H9 (cell line): ENCODE data around the gene ASH1L. TPM values are rescaled to one million over a fixed set of nuclear protein-coding genes. Genes with fewer than 3 reads are reported as not detected.

ENCODE experiments used
- DNase-seq: peaks from one replicate; pipeline ENCODE4 v3.0.0-alpha.2; 2017
- H2AFZ ChIP-seq: one replicate; pipeline ENCODE4 v1.6.1; 2013; ENCODE audit warnings: mild to moderate bottlenecking, low read length, control low read depth, moderate library complexity
- H2AK5ac ChIP-seq: 2 replicates; pipeline ENCODE4 v1.6.1; 2013; ENCODE audit warnings: low read length, control low read depth, mixed read lengths; ENCODE audit not compliant: insufficient read length
- H2BK120ac ChIP-seq: one replicate; pipeline ENCODE4 v1.6.1; 2013; ENCODE audit warnings: low read depth, mild to moderate bottlenecking, low read length, control low read depth, inconsistent platforms; ENCODE audit not compliant: poor library complexity, severe bottlenecking
- H2BK12ac ChIP-seq: 2 replicates; pipeline ENCODE4 v1.6.1; 2013; ENCODE audit warnings: low read length, control low read depth, mixed read lengths, low read depth; ENCODE audit not compliant: insufficient read length
- H2BK15ac ChIP-seq: 2 replicates; pipeline ENCODE4 v1.6.1; 2013; ENCODE audit warnings: low read depth, low read length, control low read depth
- H2BK20ac ChIP-seq: one replicate; pipeline ENCODE4 v1.6.1; 2013; ENCODE audit warnings: low read depth, mild to moderate bottlenecking, low read length, control low read depth, inconsistent platforms; ENCODE audit not compliant: poor library complexity, severe bottlenecking
- H2BK5ac ChIP-seq: 2 replicates; pipeline ENCODE4 v1.6.1; 2013; ENCODE audit warnings: low read length, control low read depth, mixed read lengths; ENCODE audit not compliant: insufficient read length
- H3K14ac ChIP-seq: 2 replicates; pipeline ENCODE4 v1.6.1; 2013; ENCODE audit warnings: low read length, control low read depth; ENCODE audit not compliant: insufficient read depth
- H3K18ac ChIP-seq: 2 replicates; pipeline ENCODE4 v1.6.1; 2013; ENCODE audit warnings: low read depth, mild to moderate bottlenecking, mixed read lengths, low read length, control low read depth; ENCODE audit not compliant: insufficient read length
- H3K23ac ChIP-seq: 2 replicates; pipeline ENCODE4 v1.6.1; 2013; ENCODE audit warnings: low read length, control low read depth, mixed read lengths, low read depth; ENCODE audit not compliant: insufficient read length
- H3K23me2 ChIP-seq: 2 replicates; pipeline ENCODE4 v1.6.1; 2013; ENCODE audit warnings: low read depth, mild to moderate bottlenecking, mixed read lengths, low read length, control low read depth; ENCODE audit not compliant: insufficient read length, poor library complexity, severe bottlenecking
- H3K27ac ChIP-seq: 2 replicates; pipeline ENCODE4 v1.5.1; 2013; ENCODE audit warnings: low read length, control low read depth, mixed read lengths, low read depth; ENCODE audit not compliant: insufficient read length
- H3K27me3 ChIP-seq: 2 replicates; pipeline ENCODE4 v1.6.1; 2013; ENCODE audit warnings: low read length, control low read depth, inconsistent platforms; ENCODE audit not compliant: insufficient read depth
- H3K4ac ChIP-seq: 2 replicates; pipeline ENCODE4 v1.6.1; 2013; ENCODE audit warnings: low read depth, mild to moderate bottlenecking, control low read depth, inconsistent platforms, low read length, moderate library complexity
- H3K4me1 ChIP-seq: 2 replicates; pipeline ENCODE4 v1.6.1; 2013; ENCODE audit warnings: low read length, control low read depth, inconsistent platforms; ENCODE audit not compliant: insufficient read depth
- H3K4me2 ChIP-seq: 2 replicates; pipeline ENCODE4 v1.6.1; 2013; ENCODE audit warnings: low read length, control low read depth, mixed read lengths; ENCODE audit not compliant: insufficient read length, insufficient read depth
- H3K56ac ChIP-seq: 2 replicates; pipeline ENCODE4 v1.6.1; 2013; ENCODE audit warnings: low read depth, mild to moderate bottlenecking, mixed read lengths, low read length, control low read depth; ENCODE audit not compliant: insufficient read length
- H3K79me1 ChIP-seq: 2 replicates; pipeline ENCODE4 v1.6.1; 2013; ENCODE audit warnings: low read depth, mild to moderate bottlenecking, moderate library complexity, low read length, control low read depth, inconsistent platforms; ENCODE audit not compliant: insufficient read depth, poor library complexity, severe bottlenecking
- H3K79me2 ChIP-seq: 2 replicates; pipeline ENCODE4 v1.6.1; 2013; ENCODE audit warnings: low read length, control low read depth, inconsistent platforms; ENCODE audit not compliant: insufficient read depth
- H3K9ac ChIP-seq: 2 replicates; pipeline ENCODE4 v1.6.1; 2013; ENCODE audit warnings: low read length, control low read depth, mixed read lengths; ENCODE audit not compliant: insufficient read length; ENCODE audit errors: extremely low read depth
- H3K9me3 ChIP-seq: one replicate; pipeline ENCODE4 v1.6.1; 2013; ENCODE audit warnings: low read depth, low read length, inconsistent platforms; ENCODE audit not compliant: control insufficient read depth
- H3T11ph ChIP-seq: one replicate; pipeline ENCODE4 v1.6.1; 2013; ENCODE audit warnings: mild to moderate bottlenecking, low read length, control low read depth, inconsistent platforms
- H4K20me1 ChIP-seq: one replicate; pipeline ENCODE4 v1.6.1; 2013; ENCODE audit not compliant: control insufficient read depth, insufficient read length, insufficient read depth
- H4K5ac ChIP-seq: 2 replicates; pipeline ENCODE4 v1.6.1; 2013; ENCODE audit warnings: low read depth, mild to moderate bottlenecking, mixed read lengths, low read length, control low read depth; ENCODE audit not compliant: insufficient read length
- H4K8ac ChIP-seq: replicated peaks from 2 replicates; pipeline ENCODE4 v1.6.1; 2013; ENCODE audit warnings: low read length, control low read depth, mixed read lengths, low read depth; ENCODE audit not compliant: insufficient read length
- H4K91ac ChIP-seq: 2 replicates; pipeline ENCODE4 v1.6.1; 2013; ENCODE audit warnings: low read depth, mild to moderate bottlenecking, moderate library complexity, mixed read lengths, low read length, control low read depth; ENCODE audit not compliant: insufficient read length
- H3K27ac Mint-ChIP-seq, 3 experiments: 2 replicates in 2 of 3; 3 replicates in 1 of 3; pipeline ENCODE4 v1.8.0; 2020 to 2021; ENCODE audit warnings: mixed read lengths in 3 of 3, mild to moderate bottlenecking in 1 of 3, moderate library complexity in 1 of 3
- H3K27me3 Mint-ChIP-seq: 2 replicates; pipeline ENCODE4 v1.8.0; 2021; ENCODE audit warnings: low read depth, mild to moderate bottlenecking, moderate library complexity, mixed read lengths
- H3K36me3 Mint-ChIP-seq, 3 experiments: 2 replicates in 2 of 3; 3 replicates in 1 of 3; pipeline ENCODE4 v1.8.0; 2020 to 2021; ENCODE audit warnings: low read depth in 3 of 3, mixed read lengths in 3 of 3; ENCODE audit not compliant: insufficient read depth in 1 of 3
- H3K4me1 Mint-ChIP-seq, 2 experiments: 2 replicates each; pipeline ENCODE4 v1.8.0; 2020; ENCODE audit warnings: mixed read lengths in 2 of 2
- H3K4me3 Mint-ChIP-seq, 2 experiments: 2 replicates in 1 of 2; 3 replicates in 1 of 2; pipeline ENCODE4 v1.8.0; 2020 to 2021; ENCODE audit warnings: mild to moderate bottlenecking in 2 of 2, mixed read lengths in 2 of 2, moderate library complexity in 1 of 2
- H3K9me3 Mint-ChIP-seq, 2 experiments: 2 replicates in 1 of 2; 3 replicates in 1 of 2; pipeline ENCODE4 v1.8.0; 2020; ENCODE audit warnings: mild to moderate bottlenecking in 2 of 2, mixed read lengths in 2 of 2, moderate library complexity in 1 of 2
- CTCF ChIP-seq: fragments of 200-600 bp; sonication (generic); conservative IDR thresholded peaks from 3 replicates; pipeline ENCODE4 v1.8.0; 2021; ENCODE audit warnings: antibody characterized with exemption, mild to moderate bottlenecking
- WGBS: extraction: QIAGEN DNeasy Blood & Tissue Kit; methylation state at CpG from one replicate; pipeline ENCODE4 v1.1.7; 2013; ENCODE audit warnings: missing lambda C conversion rate, low lambda C conversion rate, mixed read lengths; ENCODE audit not compliant: insufficient read length; ENCODE audit errors: extremely low coverage; 5-methylcytosine and 5-hydroxymethylcytosine counted together
- total RNA-seq: library from RNA; stranded (reverse); gene quantifications from 2 replicates; pipeline ENCODE4 v1.2.1, GENCODE V29; 2021

Gene ASH1L
- total RNA-seq, 1 experiment from 2014 or later: 32.8 TPM

GRCh38 chr1:155319536-155319935 lies 243.1 kb downstream of the ASH1L start:
- Histone ChIP-seq H3K9me3 (no peaks in the 10 kb centered on the region), H3K18ac (no peak overlapping the region), H3K27me3 (no peaks in the 10 kb centered on the region), H2AK5ac (no peak overlapping the region), H2BK120ac (no peak overlapping the region), H4K8ac (no peak overlapping the region), H2BK5ac (no peak overlapping the region), H3K4me1 (peaks cover 2% of the 10 kb centered on the region; the same call in 1 of the 2 replicates), H3K4me2 (no peak overlapping the region), H3K23me2 (peaks cover 26% of the 10 kb centered on the region), H2BK15ac (no peak overlapping the region), H3K9ac (no peak overlapping the region), H4K91ac (no peak overlapping the region), H3K23ac (no peak overlapping the region), H3K27ac (no peak overlapping the region), H2BK12ac (no peak overlapping the region), H2AFZ (no peak overlapping the region), H3K4ac (no peak overlapping the region), H4K5ac (no peak overlapping the region), H3K56ac (no peak overlapping the region), H3K79me2 (no peaks in the 10 kb centered on the region), H3K14ac (no peak overlapping the region), H3K79me1 (no peaks in the 10 kb centered on the region), H3T11ph (no peak overlapping the region), H4K20me1 (no peaks in the 10 kb centered on the region), H2BK20ac (no peak overlapping the region)
- peaks cover 20 to 28% (median 26%) of the 10 kb centered on the region in 3 experiments; a peak in 6 of 7 replicates for H3K36me3 Mint-ChIP-seq
- H3K9me3 Mint-ChIP-seq: no peaks in the 10 kb centered on the region
- DNase-seq: no peak
- no CpG with 5 or more reads among the region's 5 CpGs for WGBS
- no peaks in the 10 kb centered on the region; the same call in 1 of the 2 replicates for H3K27me3 Mint-ChIP-seq
- H3K4me3 Mint-ChIP-seq: peak overlapping the region in 1 of 2 experiments; percentile 86; a peak in 1 of 5 replicates
- H3K4me1 Mint-ChIP-seq: peaks cover 31 to 33% of the 10 kb centered on the region in 2 experiments
- H3K27ac Mint-ChIP-seq: peak overlapping the region in 1 of 3 experiments; percentile 70; a peak in 2 of 7 replicates
- no peak for TF ChIP-seq CTCF
